Measurements from ENCODE around the gene FRMPD4.
"Not testable (repeated sequence)": the region's sequence is repeated elsewhere in the genome, so short reads cannot be mapped to it uniquely, and the experiment has no call there.

The FRMPD4 gene

GRCh38 chrX:12153317-12153716, 15.0 kb downstream of the FRMPD4 start:
- in situ Hi-C loops (cut with MboI; ENCODE audit: low sequenced_read_pairs, unreplicated experiment), result no loop called here
- TF ChIP-seq, protein P1, sequence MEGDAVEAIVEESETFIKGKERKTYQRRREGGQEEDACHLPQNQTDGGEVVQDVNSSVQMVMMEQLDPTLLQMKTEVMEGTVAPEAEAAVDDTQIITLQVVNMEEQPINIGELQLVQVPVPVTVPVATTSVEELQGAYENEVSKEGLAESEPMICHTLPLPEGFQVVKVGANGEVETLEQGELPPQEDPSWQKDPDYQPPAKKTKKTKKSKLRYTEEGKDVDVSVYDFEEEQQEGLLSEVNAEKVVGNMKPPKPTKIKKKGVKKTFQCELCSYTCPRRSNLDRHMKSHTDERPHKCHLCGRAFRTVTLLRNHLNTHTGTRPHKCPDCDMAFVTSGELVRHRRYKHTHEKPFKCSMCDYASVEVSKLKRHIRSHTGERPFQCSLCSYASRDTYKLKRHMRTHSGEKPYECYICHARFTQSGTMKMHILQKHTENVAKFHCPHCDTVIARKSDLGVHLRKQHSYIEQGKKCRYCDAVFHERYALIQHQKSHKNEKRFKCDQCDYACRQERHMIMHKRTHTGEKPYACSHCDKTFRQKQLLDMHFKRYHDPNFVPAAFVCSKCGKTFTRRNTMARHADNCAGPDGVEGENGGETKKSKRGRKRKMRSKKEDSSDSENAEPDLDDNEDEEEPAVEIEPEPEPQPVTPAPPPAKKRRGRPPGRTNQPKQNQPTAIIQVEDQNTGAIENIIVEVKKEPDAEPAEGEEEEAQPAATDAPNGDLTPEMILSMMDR (IDR thresholded peaks at IDR 0.05; ENCODE audit: borderline replicate concordance, control extremely low read depth, extremely low read depth, insufficient read depth, missing control alignments), result no peak
- DNase-seq (ENCODE audit: low spot score), result no peak

DNA sequence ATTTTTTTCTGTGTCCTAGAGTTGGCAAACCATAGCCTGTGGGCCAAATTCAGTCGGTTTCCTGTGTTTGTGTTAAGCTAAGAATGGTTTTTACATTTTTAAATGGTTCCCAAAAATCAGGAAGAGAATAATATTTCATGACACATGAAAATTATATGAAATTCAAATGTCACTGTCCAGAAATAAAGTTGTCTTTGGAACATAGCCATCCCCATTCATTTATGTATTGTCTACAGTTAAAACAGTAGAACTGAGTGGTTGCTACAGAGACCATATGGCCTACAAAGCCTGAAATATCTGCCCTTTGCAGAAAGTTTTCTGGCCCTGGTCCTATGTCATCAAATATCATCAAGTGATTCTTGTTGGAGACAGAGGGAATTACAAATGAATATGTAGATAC, 15.5 kb downstream of the FRMPD4 start:
- in situ Hi-C loops (cut with MboI; ENCODE audit: low sequenced_read_pairs, unreplicated experiment), result no loop called here
- TF ChIP-seq, protein P1 (IDR thresholded peaks at IDR 0.05; ENCODE audit: borderline replicate concordance, control extremely low read depth, extremely low read depth, insufficient read depth, missing control alignments), result no peak
- DNase-seq (ENCODE audit: low spot score), result no peak

- in situ Hi-C loops (cut with MboI; ENCODE audit: low sequenced_read_pairs, unreplicated experiment), result no loop called here
- no peak for DNase-seq (ENCODE audit: low spot score)
Measured at GRCh38 chrX:12159799-12160198, 21.5 kb downstream of the FRMPD4 start.

GRCh38 chrX:12162420-12162819, 24.1 kb downstream of the FRMPD4 start:
- DNase-seq (ENCODE audit: low spot score), result no peak
- in situ Hi-C loops (cut with MboI; ENCODE audit: low sequenced_read_pairs, unreplicated experiment), result no loop called here
- TF ChIP-seq, protein P1 (IDR thresholded peaks at IDR 0.05; ENCODE audit: borderline replicate concordance, control extremely low read depth, extremely low read depth, insufficient read depth, missing control alignments), result no peak

More at GRCh38 chrX:12159799-12160198, 21.5 kb downstream of the FRMPD4 start:
- TF ChIP-seq, protein P1 (IDR thresholded peaks at IDR 0.05; ENCODE audit: borderline replicate concordance, control extremely low read depth, extremely low read depth, insufficient read depth, missing control alignments), result no peak

GRCh38 chrX:12164180-12164579, 25.9 kb downstream of the FRMPD4 start:
- in situ Hi-C loops (cut with MboI; ENCODE audit: low sequenced_read_pairs, unreplicated experiment), result not testable (repeated sequence)

DNA sequence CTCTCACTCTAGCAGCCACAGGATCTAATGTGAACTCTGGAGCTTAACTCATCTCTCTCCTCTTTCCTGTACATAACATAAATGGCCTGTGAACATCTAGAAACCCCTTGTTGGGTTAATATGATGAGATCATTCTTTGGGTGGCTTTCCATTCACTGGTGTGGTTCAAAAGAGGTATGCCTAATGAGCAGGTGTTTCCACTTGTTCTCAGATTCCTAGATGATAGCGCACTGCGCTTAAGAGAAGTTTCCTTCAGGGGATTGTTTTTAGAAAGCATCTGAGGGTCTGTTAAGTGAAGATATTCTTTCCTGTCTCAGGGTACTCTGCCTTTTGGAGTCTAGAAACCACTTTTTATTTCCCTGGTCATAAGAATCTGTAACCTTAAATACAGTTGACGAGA, 32.5 kb downstream of the FRMPD4 start:
- in situ Hi-C loops (cut with MboI; ENCODE audit: low sequenced_read_pairs, unreplicated experiment), result no loop called here
- TF ChIP-seq, protein P1 (IDR thresholded peaks at IDR 0.05; ENCODE audit: borderline replicate concordance, control extremely low read depth, extremely low read depth, insufficient read depth, missing control alignments), result no peak
- no peak for DNase-seq (ENCODE audit: low spot score)

More at GRCh38 chrX:12164180-12164579, 25.9 kb downstream of the FRMPD4 start:
- DNase-seq (ENCODE audit: low spot score), result not testable (repeated sequence)

DNA sequence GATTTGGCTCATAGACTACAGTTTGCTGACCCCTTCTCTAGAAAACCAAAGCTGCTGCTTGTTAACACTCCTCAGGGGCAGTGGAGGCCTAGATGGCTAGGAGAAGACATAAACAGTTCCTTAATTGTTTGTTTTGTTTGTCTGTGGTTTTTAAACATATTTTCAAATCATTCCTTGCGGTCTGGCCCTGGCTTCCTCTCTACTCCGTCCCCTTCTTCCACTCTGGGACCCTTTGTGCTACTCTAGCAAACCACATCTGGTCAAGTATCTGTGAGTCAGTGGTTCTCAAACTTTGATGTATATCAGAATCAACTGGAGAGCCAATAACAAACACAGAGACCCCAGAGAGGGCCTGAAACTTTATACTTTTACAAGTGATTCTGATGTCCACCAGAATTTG, 36.1 kb downstream of the FRMPD4 start:
- DNase-seq (ENCODE audit: low spot score), result no peak
- in situ Hi-C loops (cut with MboI; ENCODE audit: low sequenced_read_pairs, unreplicated experiment), result no loop called here
- TF ChIP-seq, protein P1 (IDR thresholded peaks at IDR 0.05; ENCODE audit: borderline replicate concordance, control extremely low read depth, extremely low read depth, insufficient read depth, missing control alignments), result no peak
